Gastrocnemius medialis (tissue), 4 donors: ENCODE data around the gene IL20. TPM values are rescaled to one million over a fixed set of nuclear protein-coding genes. Genes with fewer than 3 reads are reported as not detected.

Source experiments
- ATAC-seq, 2 donors: fragments of 150-250 bp; one replicate each; pipeline ENCODE4 v1.9.1; 2016
- DNase-seq, 2 donors: peaks; one replicate each; pipeline ENCODE4 v3.0.0-alpha.2; 2019
- H3K27ac ChIP-seq, 4 donors: fragments of 200-600 bp; sonication (generic); 1 replicate in 1 of 4; 2 replicates in 3 of 4; pipeline ENCODE4 v1.5.1; 2016 to 2018; ENCODE audit warnings: mild to moderate bottlenecking in 2 of 4, moderate library complexity in 1 of 4
- H3K27me3 ChIP-seq, 3 donors: fragments of 200-600 bp; sonication (generic) in 2 of 3; 1 replicate in 1 of 3; 2 replicates in 2 of 3; pipeline versions ENCODE4 v1.5.1 to v1.6.0; 2016 to 2019; ENCODE audit warnings: mild to moderate bottlenecking in 1 of 3, moderate library complexity in 1 of 3
- H3K36me3 ChIP-seq, 2 donors: fragments of 200-600 bp; sonication (generic) in 1 of 2; one replicate each; pipeline ENCODE4 v1.5.1; 2017 to 2018
- H3K4me1 ChIP-seq, 2 donors: fragments of 200-600 bp; sonication (generic) in 1 of 2; one replicate each; pipeline ENCODE4 v1.5.1; 2016 to 2017; ENCODE audit warnings: mild to moderate bottlenecking in 2 of 2
- H3K4me3 ChIP-seq, 4 donors: fragments of 200-600 bp; sonication (generic) in 3 of 4; 1 replicate in 1 of 4; 2 replicates in 3 of 4; pipeline ENCODE4 v1.5.1; 2016 to 2019; ENCODE audit warnings: mild to moderate bottlenecking in 2 of 4
- H3K9me3 ChIP-seq, 3 donors: fragments of 200-600 bp; sonication (generic) in 2 of 3; 1 replicate in 1 of 3; 2 replicates in 2 of 3; pipeline ENCODE4 v1.5.1; 2016 to 2019
- POLR2A ChIP-seq, 2 donors: fragments of 450-650 bp; IDR thresholded peaks; one replicate each; pipeline ENCODE4 v1.6.1; 2017; ENCODE audit warnings: antibody characterized with exemption in 2 of 2, mild to moderate bottlenecking in 2 of 2, moderate library complexity in 2 of 2
- in situ Hi-C, 4 donors: fragments of 200-750 bp; cut with MboI; loops; one replicate each; pipeline versions ENCODE4 v1.15.0 to v1.8.0; 2017; ENCODE audit warnings: low sequenced_read_pairs in 4 of 4
- intact Hi-C: fragments of 100-400 bp; cut with DNase I; formaldehyde crosslinking; loops from one replicate; pipeline ENCODE4 v1.15.1; 2023; ENCODE audit warnings: low total_unique reads
- total RNA-seq, 4 donors: library from RNA; depleted of rRNA; stranded (reverse); fragments of >200 nt; gene quantifications; one replicate each; pipeline versions ENCODE4 v1.1.0 to v1.2.3, GENCODE V29; 2016
- TF ChIP-seq, protein P1 (sequence below), 5 experiments: fragments of 450-650 bp in 3 of 5; fragments of 200-600 bp in 2 of 5; sonication (generic) in 2 of 5; IDR thresholded peaks in 4 of 5; conservative IDR thresholded peaks in 1 of 5; 1 replicate in 4 of 5; 2 replicates in 1 of 5; pipeline ENCODE4 v1.5.1; 2016 to 2019; ENCODE audit warnings: antibody characterized with exemption in 5 of 5, mild to moderate bottlenecking in 3 of 5, moderate library complexity in 3 of 5

IL20 gene
- total RNA-seq, 4 donors from 2014 or later: not detected

DNA sequence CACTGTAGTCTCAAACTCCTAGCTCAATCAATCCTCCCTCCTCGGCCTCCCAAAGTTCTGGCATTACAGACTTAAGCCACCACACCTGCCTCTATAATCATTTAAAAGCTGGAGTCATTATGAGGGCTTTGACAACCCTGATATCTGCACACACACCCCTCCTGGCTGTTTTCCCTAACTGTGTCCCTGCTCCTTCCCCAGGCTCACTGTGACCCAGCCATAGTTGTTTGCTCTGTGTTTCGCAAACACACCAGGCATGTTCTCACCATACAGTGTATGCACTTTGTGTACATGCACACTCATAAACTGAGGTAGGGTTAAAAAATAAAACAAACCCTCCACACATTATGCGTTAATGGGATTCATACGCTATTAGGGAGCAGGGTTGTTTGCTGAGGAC is 21.8 kb upstream of the IL20 start:
- DNase-seq (no peak), ATAC-seq (no peak)
- H3K27me3 ChIP-seq: no peaks in the 10 kb centered on the region
- TF ChIP-seq, protein P1, sequence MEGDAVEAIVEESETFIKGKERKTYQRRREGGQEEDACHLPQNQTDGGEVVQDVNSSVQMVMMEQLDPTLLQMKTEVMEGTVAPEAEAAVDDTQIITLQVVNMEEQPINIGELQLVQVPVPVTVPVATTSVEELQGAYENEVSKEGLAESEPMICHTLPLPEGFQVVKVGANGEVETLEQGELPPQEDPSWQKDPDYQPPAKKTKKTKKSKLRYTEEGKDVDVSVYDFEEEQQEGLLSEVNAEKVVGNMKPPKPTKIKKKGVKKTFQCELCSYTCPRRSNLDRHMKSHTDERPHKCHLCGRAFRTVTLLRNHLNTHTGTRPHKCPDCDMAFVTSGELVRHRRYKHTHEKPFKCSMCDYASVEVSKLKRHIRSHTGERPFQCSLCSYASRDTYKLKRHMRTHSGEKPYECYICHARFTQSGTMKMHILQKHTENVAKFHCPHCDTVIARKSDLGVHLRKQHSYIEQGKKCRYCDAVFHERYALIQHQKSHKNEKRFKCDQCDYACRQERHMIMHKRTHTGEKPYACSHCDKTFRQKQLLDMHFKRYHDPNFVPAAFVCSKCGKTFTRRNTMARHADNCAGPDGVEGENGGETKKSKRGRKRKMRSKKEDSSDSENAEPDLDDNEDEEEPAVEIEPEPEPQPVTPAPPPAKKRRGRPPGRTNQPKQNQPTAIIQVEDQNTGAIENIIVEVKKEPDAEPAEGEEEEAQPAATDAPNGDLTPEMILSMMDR (IDR thresholded peaks at IDR 0.05 in 4 of 5, conservative IDR thresholded peaks at IDR 0.05 in 1 of 5): no peak
- no peak for TF ChIP-seq POLR2A (IDR thresholded peaks at IDR 0.05)
- H3K4me3 ChIP-seq: no peak overlapping the region
- H3K4me1 ChIP-seq: no peaks in the 10 kb centered on the region
- H3K36me3 ChIP-seq: no peaks in the 10 kb centered on the region
- in situ Hi-C loops: no loop called here
- intact Hi-C loops: no loop called here
- no peak overlapping the region for H3K27ac ChIP-seq
- no peaks in the 10 kb centered on the region for H3K9me3 ChIP-seq

DNA sequence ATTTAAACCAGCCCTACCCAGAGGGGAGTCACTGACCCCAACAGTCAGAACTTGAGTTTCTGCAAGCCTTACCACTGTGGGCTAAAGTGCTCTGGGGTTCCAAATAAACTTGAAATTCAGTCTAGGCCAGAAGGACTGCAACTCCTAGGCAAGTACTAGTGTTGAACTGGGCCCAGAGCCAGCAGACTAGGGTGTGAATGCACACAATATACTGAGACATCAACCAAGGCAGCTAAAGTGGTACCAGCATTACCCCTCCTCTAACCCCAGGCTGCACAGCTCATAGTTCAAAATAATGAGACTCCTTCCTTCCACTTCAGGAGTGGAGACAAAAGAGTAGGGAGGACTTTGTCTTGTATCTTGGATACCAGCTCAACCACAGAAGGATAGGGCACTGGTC is 18.9 kb upstream of the IL20 start:
- ATAC-seq (no peak), DNase-seq (no peak)
- H3K27ac ChIP-seq: no peak overlapping the region
- H3K27me3 ChIP-seq: no peaks in the 10 kb centered on the region
- no peak overlapping the region for H3K4me3 ChIP-seq
- TF ChIP-seq, protein P1 (IDR thresholded peaks at IDR 0.05 in 4 of 5, conservative IDR thresholded peaks at IDR 0.05 in 1 of 5): no peak
- TF ChIP-seq POLR2A (IDR thresholded peaks at IDR 0.05): no peak
- intact Hi-C loops: no loop called here
- H3K4me1 ChIP-seq: no peaks in the 10 kb centered on the region
- H3K36me3 ChIP-seq: no peaks in the 10 kb centered on the region
- H3K9me3 ChIP-seq: no peaks in the 10 kb centered on the region
- in situ Hi-C loops: no loop called here

DNA sequence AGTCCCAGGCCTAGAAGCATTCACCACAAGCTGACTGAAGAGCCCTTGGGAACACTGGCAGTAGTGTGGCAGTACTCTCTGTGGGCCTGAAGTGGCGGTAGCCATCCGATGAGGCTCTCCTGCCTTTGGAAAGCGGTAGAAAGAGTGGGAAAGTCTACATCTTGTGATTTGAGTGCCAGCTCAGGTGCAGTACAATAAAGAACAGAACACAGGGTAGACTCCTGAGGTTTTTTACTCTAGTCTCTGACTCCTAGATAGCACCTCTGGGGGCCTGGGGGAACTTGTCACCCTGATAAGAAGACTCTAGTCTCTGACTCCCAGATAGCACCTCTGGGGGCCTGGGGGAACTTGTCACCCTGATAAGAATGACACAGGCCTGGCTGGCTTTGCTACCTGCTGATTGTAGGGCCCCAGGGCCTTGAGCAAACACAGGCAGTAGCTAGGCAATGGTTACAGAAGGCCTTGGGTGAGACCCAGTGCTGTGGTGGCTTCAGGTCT is 18.0 kb upstream of the IL20 start:
- no peaks in the 10 kb centered on the region for H3K4me1 ChIP-seq
- TF ChIP-seq, protein P1 (IDR thresholded peaks at IDR 0.05 in 4 of 5, conservative IDR thresholded peaks at IDR 0.05 in 1 of 5): no peak
- no peak for TF ChIP-seq POLR2A (IDR thresholded peaks at IDR 0.05)
- H3K9me3 ChIP-seq: no peaks in the 10 kb centered on the region
- H3K4me3 ChIP-seq: no peak overlapping the region
- intact Hi-C loops (no loop called here), in situ Hi-C loops (no loop called here)
- H3K27me3 ChIP-seq: no peaks in the 10 kb centered on the region
- DNase-seq (no peak), ATAC-seq (no peak)
- no peaks in the 10 kb centered on the region for H3K36me3 ChIP-seq
- H3K27ac ChIP-seq: no peak overlapping the region

DNA sequence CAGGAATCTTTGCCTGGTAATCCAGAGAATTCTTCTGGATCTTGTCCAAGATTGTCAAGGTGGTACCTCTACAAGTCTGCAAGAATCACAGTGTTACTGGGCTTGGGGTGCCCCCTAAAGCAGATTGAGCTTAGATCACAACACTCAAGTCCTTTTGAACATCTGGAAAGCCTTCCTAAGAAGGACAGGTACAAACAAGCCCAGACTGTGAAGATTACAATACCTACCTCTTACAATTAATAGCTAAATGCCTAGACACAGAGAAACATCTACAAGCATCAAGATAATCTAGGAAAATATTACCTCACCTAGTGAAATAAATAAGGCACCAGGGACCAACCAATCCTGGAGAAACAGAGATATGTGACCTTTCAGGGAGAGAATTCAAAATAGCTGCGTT is 17.5 kb upstream of the IL20 start:
- ATAC-seq (no peak), DNase-seq (no peak)
- H3K9me3 ChIP-seq: no peaks in the 10 kb centered on the region
- intact Hi-C loops: no loop called here
- no peaks in the 10 kb centered on the region for H3K36me3 ChIP-seq
- no peak overlapping the region for H3K4me3 ChIP-seq
- H3K27ac ChIP-seq: no peak overlapping the region
- in situ Hi-C loops: no loop called here
- no peaks in the 10 kb centered on the region for H3K4me1 ChIP-seq
- no peaks in the 10 kb centered on the region for H3K27me3 ChIP-seq
- TF ChIP-seq, protein P1 (IDR thresholded peaks at IDR 0.05 in 4 of 5, conservative IDR thresholded peaks at IDR 0.05 in 1 of 5): no peak
- no peak for TF ChIP-seq POLR2A (IDR thresholded peaks at IDR 0.05)

DNA sequence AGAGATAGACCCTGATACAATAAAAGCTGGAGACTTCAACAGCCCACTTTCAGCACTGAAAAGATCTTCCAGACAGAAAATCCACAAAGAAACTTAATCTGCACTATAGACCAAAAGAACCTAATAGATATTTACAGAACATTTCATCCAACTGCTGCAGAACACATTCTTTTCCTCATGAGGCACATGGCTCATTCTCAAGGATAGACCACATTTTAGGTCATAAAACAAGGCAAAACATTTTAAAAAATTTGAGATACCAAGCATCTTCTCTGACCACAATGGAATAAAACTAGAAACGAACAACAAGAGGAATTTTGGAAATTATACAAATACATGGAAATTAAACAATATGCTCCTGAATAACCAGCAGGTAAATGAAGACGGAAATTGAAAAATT is 15.0 kb upstream of the IL20 start:
- intact Hi-C loops (no loop called here), in situ Hi-C loops (no loop called here)
- Histone ChIP-seq H3K36me3 (no peaks in the 10 kb centered on the region), H3K9me3 (no peaks in the 10 kb centered on the region), H3K4me1 (no peaks in the 10 kb centered on the region), H3K27ac (no peak overlapping the region), H3K27me3 (no peaks in the 10 kb centered on the region), H3K4me3 (no peak overlapping the region)
- TF ChIP-seq, protein P1 (IDR thresholded peaks at IDR 0.05 in 4 of 5, conservative IDR thresholded peaks at IDR 0.05 in 1 of 5): no peak
- no peak for TF ChIP-seq POLR2A (IDR thresholded peaks at IDR 0.05)
- DNase-seq: no peak
- no peak for ATAC-seq
